Small intestine (tissue), 7 donors: ENCODE data around the gene DLK1. TPM values are rescaled to one million over a fixed set of nuclear protein-coding genes. Genes with fewer than 3 reads are reported as not detected.

Source experiments
- DNase-seq, 2 donors: peaks; one replicate each; pipeline versions ENCODE4 v3.0.0 to v3.0.0-alpha.2; 2013
- FAIRE-seq: peaks from 2 replicates; lab custom pipeline; 2012; peaks lifted over from hg19 to GRCh38; lab: Jason Lieb, UNC
- H3K27ac ChIP-seq, 3 donors: one replicate each; pipeline ENCODE4 v1.5.1; 2013; ENCODE audit warnings: low read length in 2 of 3, mild to moderate bottlenecking in 2 of 3, control low read depth in 1 of 3, inconsistent platforms in 1 of 3, low read depth in 1 of 3, moderate library complexity in 1 of 3
- H3K27me3 ChIP-seq, 3 donors: one replicate each; pipeline ENCODE4 v1.6.1; 2013; ENCODE audit warnings: low read length in 3 of 3, inconsistent platforms in 1 of 3; ENCODE audit not compliant: control insufficient read depth in 3 of 3, insufficient read depth in 3 of 3
- H3K36me3 ChIP-seq, 3 donors: one replicate each; pipeline ENCODE4 v1.6.1; 2013; ENCODE audit warnings: low read length in 3 of 3, inconsistent platforms in 1 of 3, low read depth in 1 of 3, mild to moderate bottlenecking in 1 of 3, moderate library complexity in 1 of 3; ENCODE audit not compliant: control insufficient read depth in 3 of 3, insufficient read depth in 2 of 3
- H3K4me1 ChIP-seq, 3 donors: one replicate each; pipeline ENCODE4 v1.6.1; 2013; ENCODE audit warnings: low read length in 2 of 3, inconsistent platforms in 1 of 3, low read depth in 1 of 3, mild to moderate bottlenecking in 1 of 3, moderate library complexity in 1 of 3; ENCODE audit not compliant: control insufficient read depth in 3 of 3, insufficient read depth in 2 of 3
- H3K4me3 ChIP-seq, 3 donors: one replicate each; pipeline ENCODE4 v1.5.1; 2013; ENCODE audit warnings: low read length in 3 of 3, control low read depth in 1 of 3, inconsistent platforms in 1 of 3, low read depth in 1 of 3, mild to moderate bottlenecking in 1 of 3, moderate library complexity in 1 of 3
- H3K9me3 ChIP-seq, 2 donors: one replicate each; pipeline ENCODE4 v1.6.1; 2013; ENCODE audit warnings: low read depth in 1 of 2, low read length in 1 of 2; ENCODE audit not compliant: control insufficient read depth in 2 of 2, insufficient read depth in 1 of 2
- WGBS, 3 donors: extraction: QIAGEN DNeasy Blood & Tissue Kit; methylation state at CpG; one replicate each; pipeline ENCODE4 v1.1.7; 2013; 5-methylcytosine and 5-hydroxymethylcytosine counted together
- polyA plus RNA-seq, 4 donors: library from polyadenylated mRNA; stranded (reverse) in 3 of 4; unstranded in 1 of 4; fragments of 200-250 nt in 3 of 4; fragments of 120-200 nt in 1 of 4; gene quantifications; one replicate each; pipeline versions ENCODE4 v1.2.1 to v1.2.3, GENCODE V29; 2013
- donor health status: healthy with polysubstance abuse.
- donor health status: control.
- donor health status: control.
- donor health status: Bipolar disorder and iron deficiency.
- donor health status: healthy.

Gene DLK1
- polyA plus RNA-seq, 4 donors: 0.04 to 7.9 (median 0.72) TPM

GRCh38 chr14:100722367-100722766, 4.3 kb upstream of the DLK1 start:
- FAIRE-seq: no peak
- no peaks in the 10 kb centered on the region for H3K36me3 ChIP-seq
- H3K4me1 ChIP-seq: no peaks in the 10 kb centered on the region
- no peak overlapping the region for H3K27ac ChIP-seq
- DNase-seq: no peak
- H3K27me3 ChIP-seq: peaks cover 2 to 58% (median 19%) of the 10 kb centered on the region in 3 donors
- no peak overlapping the region for H3K4me3 ChIP-seq
- H3K9me3 ChIP-seq: no peaks in the 10 kb centered on the region
- 65 to 80% (median 72%) methylated on average over 5 of the region's 5 CpGs for WGBS, 3 donors

DNA sequence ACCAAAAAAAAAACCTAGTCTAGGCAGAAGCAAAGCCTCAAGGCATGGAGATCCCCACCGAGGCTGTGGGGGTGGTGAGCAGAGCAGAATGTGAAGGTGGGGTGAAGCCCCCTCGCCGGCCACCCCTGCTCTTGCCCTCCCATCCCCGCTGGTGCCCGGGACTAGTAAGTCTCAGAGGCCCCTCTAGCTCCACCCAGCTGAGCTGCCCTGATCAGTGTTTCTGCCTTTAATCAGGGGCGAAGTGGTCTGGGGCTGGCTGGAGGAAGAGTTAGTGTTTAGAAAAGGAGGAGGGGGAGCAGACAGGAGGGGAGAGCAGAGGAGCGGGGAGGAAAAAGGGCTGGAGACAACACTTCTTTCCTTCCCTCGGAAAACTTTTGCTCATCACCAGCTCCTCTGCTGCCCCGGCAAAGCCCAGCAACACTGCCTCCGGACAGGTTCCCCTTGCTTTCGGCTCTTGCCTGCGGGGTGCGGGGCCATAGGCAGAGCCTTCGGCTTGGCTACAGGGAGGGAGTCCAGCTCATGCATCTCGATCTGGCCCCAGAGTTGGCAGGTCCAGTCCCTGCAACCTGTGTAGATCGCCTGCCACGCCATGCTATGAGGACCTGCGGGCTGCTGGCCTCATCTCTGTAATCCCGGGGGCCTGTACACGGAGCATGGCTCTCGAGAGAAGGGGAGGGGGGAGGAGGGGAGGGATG, 3.4 kb upstream of the DLK1 start:
- FAIRE-seq: no peak

GRCh38 chr14:100723830-100724437, 2.8 kb upstream of the DLK1 start:
- Histone ChIP-seq H3K27ac (no peak overlapping the region), H3K4me1 (no peaks in the 10 kb centered on the region), H3K36me3 (no peaks in the 10 kb centered on the region), H3K4me3 (no peak overlapping the region), H3K27me3 (peaks cover 4 to 68% (median 29%) of the 10 kb centered on the region in 3 donors), H3K9me3 (no peaks in the 10 kb centered on the region)
- no peak for DNase-seq
- FAIRE-seq: no peak
- 54 to 67% (median 54%) methylated on average over 12 to 14 of the region's 14 CpGs for WGBS, 3 donors

More for the DNA sequence above, 3.4 kb upstream of the DLK1 start:
- no peak for DNase-seq
- no peaks in the 10 kb centered on the region for H3K36me3 ChIP-seq
- H3K27me3 ChIP-seq: peaks cover 4 to 67% (median 27%) of the 10 kb centered on the region in 3 donors
- WGBS, 3 donors: 28 to 46% (median 45%) methylated on average over 20 to 21 of the region's 21 CpGs
- no peak overlapping the region for H3K27ac ChIP-seq
- H3K9me3 ChIP-seq: no peaks in the 10 kb centered on the region
- no peak overlapping the region for H3K4me3 ChIP-seq
- no peaks in the 10 kb centered on the region for H3K4me1 ChIP-seq

DNA sequence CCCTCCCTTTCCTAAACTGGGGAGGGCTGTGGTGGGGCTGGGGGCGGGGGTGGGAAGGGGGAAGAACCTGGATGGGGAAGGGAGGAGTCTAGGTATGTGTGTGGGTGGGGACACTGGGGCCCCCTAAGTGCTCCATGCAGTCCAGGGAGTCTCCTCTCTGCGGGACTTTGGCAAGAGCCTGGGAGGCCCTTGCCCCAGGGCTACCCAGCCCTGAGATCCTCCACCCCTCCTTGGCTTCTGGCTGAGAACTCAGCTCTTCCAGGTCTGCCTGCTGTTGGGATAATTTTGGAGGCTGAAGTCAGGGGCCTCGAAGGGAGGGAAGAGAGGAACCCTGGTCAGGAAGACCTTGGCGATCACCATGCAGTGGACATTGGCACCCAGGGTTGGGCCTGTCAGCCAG, 2.2 kb upstream of the DLK1 start:
- Histone ChIP-seq H3K4me3 (no peak overlapping the region), H3K27me3 (peaks cover 4 to 70% (median 34%) of the 10 kb centered on the region in 3 donors), H3K4me1 (no peaks in the 10 kb centered on the region), H3K9me3 (no peaks in the 10 kb centered on the region), H3K36me3 (no peaks in the 10 kb centered on the region), H3K27ac (no peak overlapping the region)
- WGBS, 3 donors: 78 to 84% (median 81%) methylated on average over 3 to 4 of the region's 4 CpGs
- no peak for DNase-seq
- FAIRE-seq: no peak

- peaks cover 4 to 79% (median 34%) of the 10 kb centered on the region in 3 donors for H3K27me3 ChIP-seq
- DNase-seq: no peak
- no peaks in the 10 kb centered on the region for H3K36me3 ChIP-seq
- H3K4me3 ChIP-seq: no peak overlapping the region
- H3K27ac ChIP-seq: no peak overlapping the region
- FAIRE-seq: no peak
- no peaks in the 10 kb centered on the region for H3K4me1 ChIP-seq
- 79 to 86% (median 84%) methylated on average over 33 of the region's 33 CpGs for WGBS, 3 donors
- no peaks in the 10 kb centered on the region for H3K9me3 ChIP-seq
Measured at GRCh38 chr14:100725587-100726387, 905 bp upstream of the DLK1 start.

DNA sequence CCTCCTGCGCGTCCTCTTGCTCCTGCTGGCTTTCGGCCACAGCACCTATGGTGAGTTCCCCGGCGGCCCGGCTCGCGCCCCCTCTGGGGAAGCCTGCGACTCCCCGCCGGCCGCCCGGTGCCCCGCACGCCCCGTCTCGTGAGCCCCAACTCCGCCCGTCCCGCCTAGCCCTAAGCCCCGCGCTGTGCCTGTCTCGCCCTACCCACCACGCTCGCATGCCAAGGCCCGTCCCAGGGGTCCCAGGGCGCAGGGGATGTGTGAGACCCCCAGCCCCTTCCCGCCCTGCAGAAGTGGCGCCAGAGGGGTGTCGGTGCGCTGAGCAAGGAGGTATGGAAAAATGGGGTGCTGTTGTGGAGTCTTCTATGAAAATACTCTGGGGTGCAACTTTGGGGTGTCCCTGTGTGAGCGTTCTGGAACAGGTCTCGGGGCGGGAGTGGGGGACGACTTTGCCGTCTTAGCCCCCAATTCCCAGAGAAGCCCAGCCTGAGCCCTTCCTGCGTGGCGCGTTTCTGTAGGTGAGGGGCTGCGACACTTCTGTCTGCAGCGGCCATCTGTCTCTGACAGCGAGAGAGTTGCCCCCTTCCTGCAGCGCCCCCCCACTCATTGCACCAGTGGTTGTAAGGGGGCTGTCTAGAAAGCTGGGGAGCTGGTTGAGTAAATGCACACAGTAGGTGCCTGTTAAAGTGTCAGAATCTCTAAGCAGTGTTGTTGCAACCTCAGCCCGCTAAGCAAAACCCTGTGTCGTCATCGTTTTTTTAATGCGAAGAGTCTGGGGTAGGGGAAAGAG, 587 bp downstream of the DLK1 start:
- H3K27me3 ChIP-seq: peaks cover 4 to 80% (median 34%) of the 10 kb centered on the region in 3 donors

GRCh38 chr14:100727873-100728240, 1.2 kb downstream of the DLK1 start:
- DNase-seq (no peak), FAIRE-seq (no peak)
- Histone ChIP-seq H3K9me3 (no peaks in the 10 kb centered on the region), H3K27ac (no peak overlapping the region), H3K27me3 (peaks cover 4 to 77% (median 34%) of the 10 kb centered on the region in 3 donors), H3K36me3 (no peaks in the 10 kb centered on the region), H3K4me3 (no peak overlapping the region), H3K4me1 (no peaks in the 10 kb centered on the region)
- WGBS, 3 donors: 22 to 41% (median 39%) methylated on average over 12 of the region's 12 CpGs

More for the DNA sequence above, 587 bp downstream of the DLK1 start:
- FAIRE-seq (no peak), DNase-seq (no peak)
- H3K27ac ChIP-seq: no peak overlapping the region
- no peak overlapping the region for H3K4me3 ChIP-seq
- no peaks in the 10 kb centered on the region for H3K36me3 ChIP-seq
- WGBS, 3 donors: 10 to 21% (median 15%) methylated on average over 33 to 47 of the region's 47 CpGs
- no peaks in the 10 kb centered on the region for H3K9me3 ChIP-seq
- H3K4me1 ChIP-seq: no peaks in the 10 kb centered on the region

GRCh38 chr14:100728962-100729361, 2.3 kb downstream of the DLK1 start:
- Histone ChIP-seq H3K4me3 (no peak overlapping the region), H3K9me3 (no peaks in the 10 kb centered on the region), H3K4me1 (no peaks in the 10 kb centered on the region), H3K27ac (no peak overlapping the region), H3K27me3 (peaks cover 3 to 69% (median 34%) of the 10 kb centered on the region in 3 donors), H3K36me3 (no peaks in the 10 kb centered on the region)
- DNase-seq (no peak), FAIRE-seq (no peak)
- 44 to 55% (median 46%) methylated on average over 13 of the region's 13 CpGs for WGBS, 3 donors
